ENCODE data around the gene FBXO34. TPM values are rescaled to one million over a fixed set of nuclear protein-coding genes. Genes with fewer than 3 reads are reported as not detected.
A peak's percentile ranks its signal among the peaks of the same experiment; 100 is the strongest.

FBXO34 gene
- total and polyA plus RNA-seq, 2 of the 13 experiments (the other 11 are each of a cell fraction or from before 2014, with no cell fraction given), result 8.8 to 13.5 TPM

DNA sequence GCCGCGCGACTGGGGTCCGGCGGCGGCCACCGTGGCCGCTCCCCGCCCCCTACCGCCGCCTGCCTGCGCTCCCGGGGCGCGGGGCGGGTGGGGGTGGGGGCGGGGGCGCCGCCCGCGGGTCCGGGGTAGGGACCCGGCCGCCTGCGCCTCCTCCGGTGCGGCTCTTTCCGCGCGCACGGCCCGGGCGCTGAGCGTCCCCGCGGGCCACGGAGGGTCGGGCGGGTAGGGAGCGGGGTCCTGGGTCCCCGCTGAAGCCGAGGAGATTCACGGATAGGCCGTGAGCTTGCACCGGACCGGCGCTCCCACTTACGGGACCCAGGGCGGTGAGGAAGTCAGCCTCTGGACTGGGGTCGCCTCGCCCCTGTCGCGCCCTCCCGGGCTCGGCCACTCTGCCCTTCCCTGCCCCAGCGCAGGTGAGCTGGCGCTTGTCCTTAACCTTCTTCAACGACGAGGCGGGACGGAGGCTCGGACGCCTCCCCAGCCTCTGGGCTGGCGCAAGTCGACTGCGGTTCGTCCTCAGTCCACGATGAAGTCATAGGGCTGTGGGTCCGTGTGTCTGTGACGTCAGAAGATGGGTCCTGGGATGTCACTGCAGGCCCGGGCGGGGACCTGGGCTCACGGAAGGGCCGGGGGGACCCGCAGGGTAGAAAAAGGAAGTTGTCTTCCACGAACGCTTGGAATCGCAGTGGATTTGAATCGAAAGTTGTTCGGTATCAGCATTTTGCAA, 514 bp downstream of the FBXO34 start (continued):
- TF ChIP-seq, protein P1, sequence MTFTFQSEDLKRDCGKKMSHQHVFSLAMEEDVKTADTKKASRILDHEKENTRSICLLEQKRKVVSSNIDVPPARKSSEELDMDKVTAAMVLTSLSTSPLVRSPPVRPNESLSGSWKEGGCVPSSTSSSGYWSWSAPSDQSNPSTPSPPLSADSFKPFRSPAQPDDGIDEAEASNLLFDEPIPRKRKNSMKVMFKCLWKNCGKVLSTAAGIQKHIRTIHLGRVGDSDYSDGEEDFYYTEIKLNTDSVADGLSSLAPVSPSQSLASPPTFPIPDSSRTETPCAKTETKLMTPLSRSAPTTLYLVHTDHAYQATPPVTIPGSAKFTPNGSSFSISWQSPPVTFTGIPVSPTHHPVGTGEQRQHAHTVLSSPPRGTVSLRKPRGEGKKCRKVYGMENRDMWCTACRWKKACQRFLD (CRISPR knock-in tag; IDR thresholded peaks at IDR 0.05; ENCODE audit: borderline replicate concordance), result no peak
- no peak for TF ChIP-seq ZNF839 (CRISPR knock-in tag; IDR thresholded peaks at IDR 0.05; ENCODE audit: borderline replicate concordance)
- no peak; the same call in 1 of the 2 replicates for TF ChIP-seq SOX5 (CRISPR knock-in tag; IDR thresholded peaks at IDR 0.05; ENCODE audit: borderline replicate concordance)
- TF ChIP-seq FOXK2 (IDR thresholded peaks at IDR 0.05), result no peak
- no peak for TF ChIP-seq ZNF562 (CRISPR knock-in tag; IDR thresholded peaks at IDR 0.05; ENCODE audit: borderline replicate concordance)
- 0 out of 2 replicates have a peak, but pooled peaks have one; percentile 28 for TF ChIP-seq ZNF468 (CRISPR knock-in tag; IDR thresholded peaks at IDR 0.05)
- TF ChIP-seq KDM3A (CRISPR knock-in tag; IDR thresholded peaks at IDR 0.05; ENCODE audit: low read depth), result no peak
- peak; percentile 48; the same call in 1 of the 2 replicates for TF ChIP-seq STAT5B (CRISPR knock-in tag; IDR thresholded peaks at IDR 0.05)
- TF ChIP-seq ARNTL (CRISPR knock-in tag; IDR thresholded peaks at IDR 0.05), result no peak
- TF ChIP-seq, protein P2, sequence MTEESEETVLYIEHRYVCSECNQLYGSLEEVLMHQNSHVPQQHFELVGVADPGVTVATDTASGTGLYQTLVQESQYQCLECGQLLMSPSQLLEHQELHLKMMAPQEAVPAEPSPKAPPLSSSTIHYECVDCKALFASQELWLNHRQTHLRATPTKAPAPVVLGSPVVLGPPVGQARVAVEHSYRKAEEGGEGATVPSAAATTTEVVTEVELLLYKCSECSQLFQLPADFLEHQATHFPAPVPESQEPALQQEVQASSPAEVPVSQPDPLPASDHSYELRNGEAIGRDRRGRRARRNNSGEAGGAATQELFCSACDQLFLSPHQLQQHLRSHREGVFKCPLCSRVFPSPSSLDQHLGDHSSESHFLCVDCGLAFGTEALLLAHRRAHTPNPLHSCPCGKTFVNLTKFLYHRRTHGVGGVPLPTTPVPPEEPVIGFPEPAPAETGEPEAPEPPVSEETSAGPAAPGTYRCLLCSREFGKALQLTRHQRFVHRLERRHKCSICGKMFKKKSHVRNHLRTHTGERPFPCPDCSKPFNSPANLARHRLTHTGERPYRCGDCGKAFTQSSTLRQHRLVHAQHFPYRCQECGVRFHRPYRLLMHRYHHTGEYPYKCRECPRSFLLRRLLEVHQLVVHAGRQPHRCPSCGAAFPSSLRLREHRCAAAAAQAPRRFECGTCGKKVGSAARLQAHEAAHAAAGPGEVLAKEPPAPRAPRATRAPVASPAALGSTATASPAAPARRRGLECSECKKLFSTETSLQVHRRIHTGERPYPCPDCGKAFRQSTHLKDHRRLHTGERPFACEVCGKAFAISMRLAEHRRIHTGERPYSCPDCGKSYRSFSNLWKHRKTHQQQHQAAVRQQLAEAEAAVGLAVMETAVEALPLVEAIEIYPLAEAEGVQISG (CRISPR knock-in tag; IDR thresholded peaks at IDR 0.05), result no peak
- TF ChIP-seq, protein P3, sequence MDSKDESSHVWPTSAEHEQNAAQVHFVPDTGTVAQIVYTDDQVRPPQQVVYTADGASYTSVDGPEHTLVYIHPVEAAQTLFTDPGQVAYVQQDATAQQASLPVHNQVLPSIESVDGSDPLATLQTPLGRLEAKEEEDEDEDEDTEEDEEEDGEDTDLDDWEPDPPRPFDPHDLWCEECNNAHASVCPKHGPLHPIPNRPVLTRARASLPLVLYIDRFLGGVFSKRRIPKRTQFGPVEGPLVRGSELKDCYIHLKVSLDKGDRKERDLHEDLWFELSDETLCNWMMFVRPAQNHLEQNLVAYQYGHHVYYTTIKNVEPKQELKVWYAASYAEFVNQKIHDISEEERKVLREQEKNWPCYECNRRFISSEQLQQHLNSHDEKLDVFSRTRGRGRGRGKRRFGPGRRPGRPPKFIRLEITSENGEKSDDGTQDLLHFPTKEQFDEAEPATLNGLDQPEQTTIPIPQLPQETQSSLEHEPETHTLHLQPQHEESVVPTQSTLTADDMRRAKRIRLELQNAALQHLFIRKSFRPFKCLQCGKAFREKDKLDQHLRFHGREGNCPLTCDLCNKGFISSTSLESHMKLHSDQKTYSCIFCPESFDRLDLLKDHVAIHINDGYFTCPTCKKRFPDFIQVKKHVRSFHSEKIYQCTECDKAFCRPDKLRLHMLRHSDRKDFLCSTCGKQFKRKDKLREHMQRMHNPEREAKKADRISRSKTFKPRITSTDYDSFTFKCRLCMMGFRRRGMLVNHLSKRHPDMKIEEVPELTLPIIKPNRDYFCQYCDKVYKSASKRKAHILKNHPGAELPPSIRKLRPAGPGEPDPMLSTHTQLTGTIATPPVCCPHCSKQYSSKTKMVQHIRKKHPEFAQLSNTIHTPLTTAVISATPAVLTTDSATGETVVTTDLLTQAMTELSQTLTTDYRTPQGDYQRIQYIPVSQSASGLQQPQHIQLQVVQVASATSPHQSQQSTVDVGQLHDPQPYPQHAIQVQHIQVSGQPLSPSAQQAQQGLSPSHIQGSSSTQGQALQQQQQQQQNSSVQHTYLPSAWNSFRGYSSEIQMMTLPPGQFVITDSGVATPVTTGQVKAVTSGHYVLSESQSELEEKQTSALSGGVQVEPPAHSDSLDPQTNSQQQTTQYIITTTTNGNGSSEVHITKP (CRISPR knock-in tag; IDR thresholded peaks at IDR 0.05; ENCODE audit: low read depth), result no peak
- TF ChIP-seq EED (CRISPR knock-in tag; IDR thresholded peaks at IDR 0.05), result no peak; the same call in 1 of the 2 replicates
- TF ChIP-seq, protein P4, sequence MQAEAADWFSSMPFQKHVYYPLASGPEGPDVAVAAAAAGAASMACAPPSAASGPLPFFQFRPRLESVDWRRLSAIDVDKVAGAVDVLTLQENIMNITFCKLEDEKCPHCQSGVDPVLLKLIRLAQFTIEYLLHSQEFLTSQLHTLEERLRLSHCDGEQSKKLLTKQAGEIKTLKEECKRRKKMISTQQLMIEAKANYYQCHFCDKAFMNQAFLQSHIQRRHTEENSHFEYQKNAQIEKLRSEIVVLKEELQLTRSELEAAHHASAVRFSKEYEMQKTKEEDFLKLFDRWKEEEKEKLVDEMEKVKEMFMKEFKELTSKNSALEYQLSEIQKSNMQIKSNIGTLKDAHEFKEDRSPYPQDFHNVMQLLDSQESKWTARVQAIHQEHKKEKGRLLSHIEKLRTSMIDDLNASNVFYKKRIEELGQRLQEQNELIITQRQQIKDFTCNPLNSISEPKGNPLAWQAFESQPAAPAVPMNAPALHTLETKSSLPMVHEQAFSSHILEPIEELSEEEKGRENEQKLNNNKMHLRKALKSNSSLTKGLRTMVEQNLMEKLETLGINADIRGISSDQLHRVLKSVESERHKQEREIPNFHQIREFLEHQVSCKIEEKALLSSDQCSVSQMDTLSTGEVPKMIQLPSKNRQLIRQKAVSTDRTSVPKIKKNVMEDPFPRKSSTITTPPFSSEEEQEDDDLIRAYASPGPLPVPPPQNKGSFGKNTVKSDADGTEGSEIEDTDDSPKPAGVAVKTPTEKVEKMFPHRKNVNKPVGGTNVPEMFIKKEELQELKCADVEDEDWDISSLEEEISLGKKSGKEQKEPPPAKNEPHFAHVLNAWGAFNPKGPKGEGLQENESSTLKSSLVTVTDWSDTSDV (CRISPR knock-in tag; IDR thresholded peaks at IDR 0.05), result no peak
- TF ChIP-seq ZNF816 (CRISPR knock-in tag; IDR thresholded peaks at IDR 0.05; ENCODE audit: borderline replicate concordance), result no peak
- TF ChIP-seq KLF12 (CRISPR knock-in tag; IDR thresholded peaks at IDR 0.05; ENCODE audit: borderline replicate concordance), result no peak
- TF ChIP-seq SP140L (CRISPR knock-in tag; IDR thresholded peaks at IDR 0.05; ENCODE audit: borderline replicate concordance), result no peak
- no peak for TF ChIP-seq ZSCAN12 (CRISPR knock-in tag; IDR thresholded peaks at IDR 0.05)
- TF ChIP-seq NCOR1 (IDR thresholded peaks at IDR 0.05; ENCODE audit: borderline replicate concordance, low read length), result no peak
- TF ChIP-seq CBX5 (CRISPR knock-in tag; IDR thresholded peaks at IDR 0.05; ENCODE audit: borderline replicate concordance), result no peak

Measured in HepG2 (cell line).